ENCODE data around the gene IL16. TPM values are rescaled to one million over a fixed set of nuclear protein-coding genes. Genes with fewer than 3 reads are reported as not detected.
"Not testable (repeated sequence)": the region's sequence is repeated elsewhere in the genome, so short reads cannot be mapped to it uniquely, and the experiment has no call there.

Gene IL16
- total RNA-seq, 1 donor from 2014 or later: 0.05 TPM

DNA sequence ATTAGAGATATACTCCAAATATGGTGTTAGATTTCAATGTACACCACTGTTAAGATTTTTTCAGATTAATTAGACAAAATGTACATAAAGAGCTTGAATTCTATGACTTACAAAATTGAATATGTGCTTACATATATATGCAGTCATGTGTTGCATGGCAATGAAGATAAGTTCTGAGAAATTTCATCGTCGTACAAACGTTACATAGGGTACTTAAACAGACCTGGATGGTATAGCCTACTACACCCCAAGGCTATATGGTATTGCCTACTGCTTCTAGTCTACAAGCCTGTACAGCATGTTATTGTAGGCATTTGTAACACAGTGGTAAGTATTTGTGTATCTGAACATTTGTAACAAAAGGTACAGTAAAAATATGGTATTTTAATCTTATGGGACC, 9.3 kb downstream of the IL16 start:
- DNase-seq (ENCODE audit: low read depth): no peak

GRCh38 chr15:81207987-81208386, 11.3 kb downstream of the IL16 start:
- DNase-seq (ENCODE audit: low read depth): not testable (repeated sequence)

DNA sequence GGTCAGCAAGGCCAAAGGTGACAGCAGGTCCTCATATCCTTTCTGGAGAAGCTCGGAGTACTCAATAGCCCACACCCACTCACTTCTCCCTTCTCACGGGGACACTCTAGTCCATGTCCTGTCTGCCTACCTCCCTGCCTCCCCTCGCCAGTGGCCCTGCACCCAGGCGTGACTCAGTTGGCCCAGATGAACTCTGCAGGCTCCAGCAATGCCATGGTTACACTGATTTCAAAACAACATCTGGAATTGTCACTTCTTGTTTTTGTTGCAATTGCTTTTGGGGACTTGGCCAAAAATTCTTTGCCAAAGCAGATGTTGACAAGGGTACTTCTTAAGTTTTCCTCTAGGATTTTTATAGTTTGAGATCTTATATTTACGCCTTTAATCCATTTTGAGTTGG, 13.0 kb downstream of the IL16 start:
- no peak for DNase-seq (ENCODE audit: low read depth)

GRCh38 chr15:81211376-81211775, 14.7 kb downstream of the IL16 start:
- no peak for DNase-seq (ENCODE audit: low read depth)

DNA sequence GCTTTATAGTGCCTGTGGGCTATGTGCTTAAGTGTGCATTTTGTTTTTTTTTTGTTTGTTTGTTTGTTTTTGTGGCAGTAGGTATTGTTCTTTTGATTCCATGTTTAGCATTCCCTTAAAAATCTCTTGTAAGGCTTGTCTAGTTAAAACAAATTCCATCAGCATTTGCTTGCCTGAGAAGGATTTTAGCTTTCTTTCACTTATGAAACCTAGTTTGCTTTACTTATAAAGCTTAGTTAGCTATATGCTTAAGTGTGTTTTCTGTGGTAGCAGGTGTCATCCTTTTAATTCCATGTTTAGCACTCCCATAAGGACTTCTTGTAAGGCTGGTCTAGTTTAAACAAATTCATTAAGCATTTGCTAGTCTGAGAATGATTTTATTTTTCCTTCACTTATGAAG, 17.3 kb downstream of the IL16 start:
- no peak for DNase-seq (ENCODE audit: low read depth)

DNA sequence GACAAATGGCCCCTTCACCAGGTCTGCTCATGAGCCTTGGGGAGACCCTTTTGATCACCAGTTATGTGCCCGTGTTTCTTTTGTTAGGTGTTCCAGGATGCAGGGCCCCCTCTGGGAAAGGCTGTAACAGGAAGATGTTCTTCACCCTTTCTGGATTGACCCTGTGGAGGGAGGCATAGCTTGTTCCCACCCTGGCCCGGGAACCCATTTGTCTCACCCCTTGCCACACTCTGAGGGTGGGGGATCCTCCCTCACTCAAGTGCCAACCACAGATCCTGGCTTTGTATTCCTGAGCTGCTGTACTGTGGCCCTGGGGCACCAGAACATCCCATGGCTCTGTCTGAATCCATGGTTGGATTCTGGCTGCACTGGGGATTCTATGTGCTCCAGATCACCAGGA, 18.9 kb downstream of the IL16 start:
- no peak for DNase-seq (ENCODE audit: low read depth)

- no peak for DNase-seq (ENCODE audit: low read depth)
Measured at GRCh38 chr15:81215983-81216382, 19.3 kb downstream of the IL16 start.

- no peak for DNase-seq (ENCODE audit: low read depth)
Measured at GRCh38 chr15:81216422-81216821, 19.7 kb downstream of the IL16 start.

DNA sequence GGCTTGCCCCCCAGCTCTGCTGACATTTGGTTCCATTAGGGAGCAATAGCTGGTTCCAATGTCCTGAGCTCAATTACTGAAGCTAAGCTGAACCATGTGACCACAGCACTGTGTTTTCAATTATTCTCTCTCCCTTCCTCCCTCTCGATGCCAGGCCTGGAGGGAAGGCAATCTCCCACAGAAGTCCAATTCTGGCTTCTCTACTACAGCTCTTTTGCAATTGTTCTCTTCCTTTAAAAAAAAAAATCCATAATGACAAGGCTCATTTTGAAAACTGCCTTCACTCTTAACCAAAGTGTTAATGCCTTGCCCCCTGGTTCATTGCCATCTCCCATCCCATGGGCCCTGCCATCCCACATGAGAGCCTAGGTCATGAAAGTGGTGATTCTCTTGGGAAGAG, 24.8 kb downstream of the IL16 start:
- DNase-seq (ENCODE audit: low read depth): no peak

- DNase-seq (ENCODE audit: low read depth): no peak
Measured at GRCh38 chr15:81222007-81222406, 25.3 kb downstream of the IL16 start.

DNA sequence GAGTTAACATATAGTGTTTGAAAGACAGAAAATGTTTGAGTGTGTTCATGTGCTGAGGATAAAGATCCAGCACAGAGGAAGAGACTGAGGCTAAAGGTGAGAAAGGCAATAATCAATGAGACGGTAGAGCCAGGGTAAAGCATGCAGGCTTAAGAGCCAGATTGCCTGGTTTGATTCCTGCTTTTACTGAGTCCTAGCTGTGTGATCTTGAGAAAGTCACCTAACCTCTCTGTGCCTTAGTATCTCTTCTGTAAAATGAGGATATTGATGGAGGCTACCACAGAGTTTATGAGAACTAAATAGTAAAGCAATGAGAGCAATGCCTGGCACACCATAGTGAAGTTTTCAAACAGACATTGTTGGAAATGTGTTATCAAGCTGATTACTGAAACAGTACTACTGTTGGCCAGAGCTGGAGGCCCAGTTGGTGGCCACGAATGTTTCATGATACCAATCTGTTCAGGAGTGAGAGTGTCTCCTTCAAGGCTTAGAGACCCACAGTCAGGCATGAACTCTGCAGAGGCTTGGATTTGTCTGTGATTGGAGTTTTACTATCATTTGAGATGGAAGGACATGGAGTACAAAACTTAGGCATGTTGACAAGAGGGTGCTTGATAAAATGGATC, 26.8 kb downstream of the IL16 start:
- no peak for DNase-seq (ENCODE audit: low read depth)

- no peak for DNase-seq (ENCODE audit: low read depth)
Measured at GRCh38 chr15:81224232-81224631, 27.6 kb downstream of the IL16 start.

GRCh38 chr15:81225161-81225671, 28.5 kb downstream of the IL16 start:
- no peak for DNase-seq (ENCODE audit: low read depth)

- DNase-seq (ENCODE audit: low read depth): no peak
Measured at GRCh38 chr15:81227716-81228115, 31.0 kb downstream of the IL16 start.

DNA sequence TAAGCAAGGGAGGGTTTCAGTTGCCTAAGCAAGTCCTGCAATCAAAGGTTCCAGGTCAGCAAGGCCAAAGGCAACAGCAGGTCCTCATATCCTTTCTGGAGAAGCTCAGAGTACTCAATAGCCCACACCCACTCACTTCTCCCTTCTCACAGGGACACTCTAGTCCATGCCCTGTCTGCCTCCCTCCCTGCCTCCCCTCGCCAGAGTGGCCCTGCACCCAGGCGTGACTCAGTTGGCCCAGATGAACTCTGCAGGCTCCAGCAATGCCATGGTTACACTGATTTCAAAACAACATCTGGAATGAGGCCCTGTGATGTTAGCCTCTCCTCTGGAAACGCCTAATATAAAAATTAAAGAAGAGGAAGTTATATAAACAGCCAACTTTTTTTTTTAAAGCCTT, 32.9 kb downstream of the IL16 start:
- DNase-seq (ENCODE audit: low read depth): no peak

GRCh38 chr15:81235276-81236123, 38.8 kb downstream of the IL16 start:
- DNase-seq (ENCODE audit: low read depth): no peak

DNA sequence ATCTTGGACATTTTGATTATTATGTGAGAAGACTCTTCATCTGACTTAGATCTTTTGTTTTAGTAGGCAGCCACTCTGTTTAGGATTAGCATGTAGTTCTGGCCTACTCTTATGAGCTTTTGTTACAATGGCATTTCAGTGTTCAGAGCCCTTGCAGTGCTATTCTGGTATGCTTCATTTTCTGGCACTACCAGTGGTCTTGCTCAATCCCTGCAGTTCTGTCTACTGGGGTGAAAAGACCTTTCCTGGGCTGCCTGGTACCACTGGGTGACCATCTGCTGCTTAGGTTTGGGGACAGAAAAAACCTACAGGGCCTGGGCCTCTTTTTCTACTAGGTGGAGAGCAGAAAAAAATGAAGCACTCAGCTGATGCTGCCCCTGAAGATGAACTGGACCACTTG, 42.5 kb downstream of the IL16 start:
- no peak for DNase-seq (ENCODE audit: low read depth)

DNA sequence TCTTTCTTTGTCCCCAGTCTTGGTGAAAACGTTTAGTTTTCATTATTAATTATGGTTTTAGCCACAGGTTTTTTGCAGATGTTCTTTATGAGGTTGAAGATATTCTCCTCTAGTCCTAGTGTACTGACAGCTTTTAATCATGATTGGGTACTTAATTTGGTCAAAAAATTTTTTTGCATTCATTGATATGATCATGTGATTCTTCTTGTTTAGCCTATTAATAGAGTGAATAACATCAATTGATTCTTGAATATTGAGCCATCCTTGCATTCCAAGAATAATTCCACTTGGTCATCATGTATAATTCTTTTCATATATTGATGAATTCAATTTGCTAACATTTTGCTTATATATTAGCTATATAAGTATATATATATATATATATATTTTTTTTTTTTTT, 46.1 kb downstream of the IL16 start:
- no peak for DNase-seq (ENCODE audit: low read depth)

GRCh38 chr15:81244306-81244705, 47.6 kb downstream of the IL16 start:
- DNase-seq (ENCODE audit: low read depth): no peak

GRCh38 chr15:81253846-81254245, 57.2 kb downstream of the IL16 start:
- DNase-seq (ENCODE audit: low read depth): no peak

DNA sequence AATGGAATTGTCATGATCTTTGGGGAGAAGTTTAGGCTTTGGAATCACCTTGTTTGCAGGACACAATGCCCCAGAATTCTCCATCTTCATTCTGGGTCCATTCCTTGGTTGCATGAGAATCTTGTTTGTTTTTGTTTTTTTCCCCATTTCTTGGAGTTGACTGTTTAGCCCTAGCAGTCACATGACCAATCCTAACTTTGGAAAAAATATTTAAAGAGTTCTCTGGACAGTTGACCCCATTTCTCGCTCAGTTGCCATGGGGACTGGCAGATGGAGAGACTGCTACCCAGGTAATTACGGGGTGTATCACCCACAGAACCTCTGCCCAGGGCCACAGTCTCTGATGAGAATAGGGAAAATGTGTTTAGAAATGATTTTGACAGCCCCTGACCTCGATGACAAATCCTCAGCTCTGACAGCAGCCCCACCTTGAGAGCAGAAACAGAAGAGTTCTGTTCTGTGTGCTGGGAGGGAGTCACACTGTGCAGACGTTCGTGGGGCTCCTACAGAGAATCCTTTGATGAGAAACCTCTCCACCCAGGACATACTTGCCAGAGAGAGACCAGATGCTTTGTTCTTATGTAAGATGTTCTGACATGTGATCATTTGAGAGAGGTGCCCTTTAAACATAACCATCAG, 57.7 kb downstream of the IL16 start:
- DNase-seq (ENCODE audit: low read depth): no peak

DNA sequence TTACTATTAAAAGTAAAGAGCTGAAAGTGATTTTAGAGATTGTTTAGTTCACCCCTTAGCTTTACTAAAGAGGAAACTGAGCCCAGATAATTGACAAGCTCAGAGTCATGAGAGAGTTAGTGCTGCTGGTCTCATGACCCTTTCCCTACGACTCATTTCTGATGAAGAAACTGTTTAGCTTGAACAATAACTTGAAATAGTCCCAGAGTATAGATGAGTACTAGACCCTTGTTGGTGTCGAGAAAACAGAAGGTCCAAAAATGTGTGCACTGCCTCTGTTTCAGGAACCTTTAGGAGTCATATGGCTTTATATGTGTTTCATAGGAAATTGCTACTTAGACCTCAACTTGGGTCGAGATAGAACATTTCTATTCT, 58.2 kb downstream of the IL16 start:
- no peak for DNase-seq (ENCODE audit: low read depth)
